Glutamatergic neuron (in vitro differentiated cells): ENCODE measurements around the gene TMC1. TPM values are rescaled to one million over a fixed set of nuclear protein-coding genes. Genes with fewer than 3 reads are reported as not detected.
A peak's percentile ranks its signal among the peaks of the same experiment; 100 is the strongest.
"Not testable (repeated sequence)": the region's sequence is repeated elsewhere in the genome, so short reads cannot be mapped to it uniquely, and the experiment has no call there.

ENCODE experiments used
- DNase-seq: peaks from one replicate; pipeline ENCODE4 v3.0.0; 2022
- H3K27ac Mint-ChIP-seq: one replicate; pipeline ENCODE4 v1.8.0; 2020; ENCODE audit warnings: mild to moderate bottlenecking, mixed read lengths, inconsistent platforms; ENCODE audit not compliant: unreplicated experiment
- H3K27me3 Mint-ChIP-seq: one replicate; pipeline ENCODE4 v1.8.0; 2020; ENCODE audit warnings: mild to moderate bottlenecking, moderate library complexity, mixed read lengths, inconsistent platforms; ENCODE audit not compliant: unreplicated experiment
- H3K36me3 Mint-ChIP-seq: one replicate; pipeline ENCODE4 v1.8.0; 2020; ENCODE audit warnings: mild to moderate bottlenecking, mixed read lengths, inconsistent platforms; ENCODE audit not compliant: unreplicated experiment
- H3K4me1 Mint-ChIP-seq: one replicate; pipeline ENCODE4 v1.8.0; 2020; ENCODE audit warnings: mild to moderate bottlenecking, low read depth, mixed read lengths, inconsistent platforms; ENCODE audit not compliant: unreplicated experiment
- H3K4me3 Mint-ChIP-seq: one replicate; pipeline ENCODE4 v1.8.0; 2020; ENCODE audit warnings: mild to moderate bottlenecking, mixed read lengths, inconsistent platforms; ENCODE audit not compliant: unreplicated experiment
- H3K9me3 Mint-ChIP-seq: one replicate; pipeline ENCODE4 v1.8.0; 2020; ENCODE audit warnings: mild to moderate bottlenecking, moderate library complexity, mixed read lengths, inconsistent platforms; ENCODE audit not compliant: unreplicated experiment
- CTCF ChIP-seq: fragments of 200-600 bp; sonication (generic); IDR thresholded peaks from one replicate; pipeline ENCODE4 v1.5.0; 2021; ENCODE audit not compliant: partially characterized antibody, unreplicated experiment
- total RNA-seq: library from RNA; stranded (reverse); fragmentation: NEBNext Ultra II Directional; extraction: Animal tissue kit (Norgen Biotek cat#: 25700); gene quantifications from one replicate; pipeline ENCODE4 v1.2.1, GENCODE V29; 2021; ENCODE audit not compliant: unreplicated experiment

The TMC1 gene
- total RNA-seq, 1 donor from 2014 or later = not detected

- no peak for TF ChIP-seq CTCF
- no peak for DNase-seq
Observed at GRCh38 chr9:72855890-72856523, 334.6 kb downstream of the TMC1 start.

GRCh38 chr9:72856972-72857623 is 335.7 kb downstream of the TMC1 start:
- H3K36me3 Mint-ChIP-seq = no peaks in the 10 kb centered on the region
- peaks cover 8% of the 10 kb centered on the region for H3K4me1 Mint-ChIP-seq
- H3K27me3 Mint-ChIP-seq = no peaks in the 10 kb centered on the region
- TF ChIP-seq CTCF = peak; percentile 60
- H3K4me3 Mint-ChIP-seq = no peak overlapping the region
- peak overlapping the region; percentile 23 for H3K27ac Mint-ChIP-seq
- no peaks in the 10 kb centered on the region for H3K9me3 Mint-ChIP-seq
- no peak for DNase-seq

More at GRCh38 chr9:72855890-72856523, 334.6 kb downstream of the TMC1 start:
- no peaks in the 10 kb centered on the region for H3K27me3 Mint-ChIP-seq
- peaks cover 3% of the 10 kb centered on the region for H3K9me3 Mint-ChIP-seq
- no peaks in the 10 kb centered on the region for H3K36me3 Mint-ChIP-seq
- H3K4me3 Mint-ChIP-seq = no peak overlapping the region
- H3K27ac Mint-ChIP-seq = no peak overlapping the region
- H3K4me1 Mint-ChIP-seq = peaks cover 8% of the 10 kb centered on the region

- no peak for DNase-seq
- Mint-ChIP-seq H3K4me1 (peaks cover 8% of the 10 kb centered on the region), H3K27ac (no peak overlapping the region), H3K27me3 (no peaks in the 10 kb centered on the region), H3K9me3 (no peaks in the 10 kb centered on the region), H3K4me3 (no peak overlapping the region), H3K36me3 (no peaks in the 10 kb centered on the region)
- no peak for TF ChIP-seq CTCF
Observed at GRCh38 chr9:72857624-72857996, 336.2 kb downstream of the TMC1 start.

GRCh38 chr9:72858089-72858912 is 336.9 kb downstream of the TMC1 start:
- H3K36me3 Mint-ChIP-seq = no peaks in the 10 kb centered on the region
- no peak overlapping the region for H3K4me3 Mint-ChIP-seq
- DNase-seq = no peak
- H3K9me3 Mint-ChIP-seq = no peaks in the 10 kb centered on the region
- no peak overlapping the region for H3K27ac Mint-ChIP-seq
- no peak for TF ChIP-seq CTCF
- H3K4me1 Mint-ChIP-seq = peaks cover 8% of the 10 kb centered on the region
- no peaks in the 10 kb centered on the region for H3K27me3 Mint-ChIP-seq

- not testable (repeated sequence) for H3K36me3 Mint-ChIP-seq, H3K27me3 Mint-ChIP-seq, H3K4me3 Mint-ChIP-seq, DNase-seq, H3K27ac Mint-ChIP-seq, H3K4me1 Mint-ChIP-seq, H3K9me3 Mint-ChIP-seq
Observed at GRCh38 chr9:72862788-72863187, 341.4 kb downstream of the TMC1 start.
